ENCODE results near the gene TAOK2.

Gene TAOK2

GRCh38 chr16:29984764-29985147 is 11.1 kb downstream of the TAOK2 start:
- H3K4me3 ChIP-seq (ENCODE audit: low read depth, low read length): no peak overlapping the region
- TF ChIP-seq CTCF (IDR thresholded peaks at IDR 0.05; ENCODE audit: low read depth, low read length): no peak

GRCh38 chr16:29985271-29985811 is 11.7 kb downstream of the TAOK2 start:
- no peak for TF ChIP-seq CTCF (IDR thresholded peaks at IDR 0.05; ENCODE audit: low read depth, low read length)
- H3K4me3 ChIP-seq (ENCODE audit: low read depth, low read length): no peak overlapping the region

- H3K4me3 ChIP-seq (ENCODE audit: low read depth, low read length): no peak overlapping the region
- no peak for TF ChIP-seq CTCF (IDR thresholded peaks at IDR 0.05; ENCODE audit: low read depth, low read length)
Measured at GRCh38 chr16:29986231-29986630, 12.6 kb downstream of the TAOK2 start.

GRCh38 chr16:29986931-29987330 is 13.3 kb downstream of the TAOK2 start:
- no peak for TF ChIP-seq CTCF (IDR thresholded peaks at IDR 0.05; ENCODE audit: low read depth, low read length)

GRCh38 chr16:29987371-29988085 is 13.9 kb downstream of the TAOK2 start:
- no peak for TF ChIP-seq CTCF (IDR thresholded peaks at IDR 0.05; ENCODE audit: low read depth, low read length)
- H3K4me3 ChIP-seq (ENCODE audit: low read depth, low read length): no peak overlapping the region

More at GRCh38 chr16:29986931-29987330, 13.3 kb downstream of the TAOK2 start:
- no peak overlapping the region for H3K4me3 ChIP-seq (ENCODE audit: low read depth, low read length)

GRCh38 chr16:29988346-29989075 is 14.8 kb downstream of the TAOK2 start:
- TF ChIP-seq CTCF (IDR thresholded peaks at IDR 0.05; ENCODE audit: low read depth, low read length): no peak
- no peak overlapping the region for H3K4me3 ChIP-seq (ENCODE audit: low read depth, low read length)

All from WI38 (cell line).